ENCODE results near the gene HAUS7.

HAUS7 gene

DNA sequence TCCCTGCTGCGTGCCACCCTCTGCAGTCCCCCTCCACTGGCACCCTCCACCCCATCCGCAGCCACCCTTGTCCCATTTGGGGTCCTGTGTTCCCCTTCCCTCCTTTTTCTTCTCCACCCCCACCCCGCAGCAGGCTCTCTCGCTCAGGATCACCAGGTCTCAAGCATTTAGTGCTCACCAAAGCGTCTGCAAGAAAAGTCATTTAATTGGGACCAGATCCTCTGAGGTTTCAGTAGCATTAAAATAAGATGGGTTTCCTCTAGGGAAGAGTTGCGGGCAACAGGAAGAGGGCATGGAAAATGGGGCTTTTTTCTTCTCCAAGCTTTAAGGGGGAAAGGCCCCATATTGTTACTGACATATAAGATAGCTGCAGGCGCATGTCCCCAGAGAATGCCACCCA lies 4.9 kb upstream of the HAUS7 start:
- Histone ChIP-seq H3K18ac (ENCODE audit: low read length) (peak overlapping the region; percentile 80), H3K27ac (replicated peaks; ENCODE audit: low read length) (no peak overlapping the region)
- no CpG with 5 or more reads among the region's 7 CpGs for WGBS, 2 donors (ENCODE audit: extremely low coverage in 2 of 2, insufficient read length in 2 of 2, insufficient replicate concordance in 1 of 2)

DNA sequence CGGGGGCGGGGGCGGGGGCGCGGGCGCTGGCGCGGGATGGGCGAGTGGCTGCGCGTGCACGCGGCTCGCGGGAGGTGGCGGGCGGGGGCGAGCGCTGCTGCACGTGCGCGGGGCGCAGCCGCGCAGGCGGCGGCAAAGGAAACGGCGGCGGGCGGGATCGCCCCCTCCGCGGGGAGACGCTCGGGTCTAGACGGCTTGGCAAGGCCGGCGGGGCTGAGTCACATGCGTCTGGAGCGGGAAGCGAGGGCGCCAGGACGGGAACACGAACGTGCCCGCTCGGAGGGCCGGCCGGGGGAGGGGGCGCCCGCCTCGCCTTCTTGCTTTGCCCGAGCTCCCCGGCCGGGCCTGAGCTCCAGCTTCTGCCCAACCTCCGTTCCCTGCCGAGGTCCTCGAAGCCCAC lies 4.3 kb upstream of the HAUS7 start:
- H3K23ac ChIP-seq (ENCODE audit: low read depth, low read length, poor library complexity) = peak overlapping the region; percentile 31
- H3K27ac ChIP-seq (replicated peaks; ENCODE audit: low read length) = no peak overlapping the region
- DNase-seq (ENCODE audit: low spot score) = no peak
- H3K4ac ChIP-seq (ENCODE audit: low read length) = no peak overlapping the region
- peak overlapping the region; percentile 40 for H3K4me2 ChIP-seq (ENCODE audit: insufficient read depth, low read length, poor library complexity, severe bottlenecking)
- no peak overlapping the region for H2BK5ac ChIP-seq (ENCODE audit: low read length)
- H3K4me1 ChIP-seq (ENCODE audit: control insufficient read depth in 2 of 2, insufficient read depth in 1 of 2, low read depth in 1 of 2, low read length in 2 of 2) = peaks cover 0 to 6% of the 10 kb centered on the region in 2 donors
- peak overlapping the region; percentile 21 for H3K9ac ChIP-seq (ENCODE audit: low read depth, low read length, poor library complexity)
- peak overlapping the region; percentile 61 for H2BK120ac ChIP-seq (ENCODE audit: low read depth, low read length)
- H3K4me3 ChIP-seq (ENCODE audit: low read length in 2 of 2) = no peak overlapping the region
- H4K8ac ChIP-seq (ENCODE audit: low read depth, low read length) = no peak overlapping the region
- H2AFZ ChIP-seq (ENCODE audit: low read length) = peak overlapping the region; percentile 29
- H3K18ac ChIP-seq (ENCODE audit: low read length) = peak overlapping the region; percentile 80
- no peak overlapping the region for H2BK12ac ChIP-seq (ENCODE audit: low read length)
- no peak overlapping the region for H3K14ac ChIP-seq (ENCODE audit: low read length)
- H2BK15ac ChIP-seq (ENCODE audit: low read length) = no peak overlapping the region
- no peaks in the 10 kb centered on the region for H3K79me1 ChIP-seq (ENCODE audit: low read depth, low read length)
- peaks cover 0 to 47% (median 8%) of the 10 kb centered on the region in 3 experiments for H3K27me3 ChIP-seq (ENCODE audit: control insufficient read depth in 3 of 3, insufficient read depth in 3 of 3, low read depth in 1 of 3, low read length in 3 of 3)
- H2AK5ac ChIP-seq (ENCODE audit: low read depth, low read length) = no peak overlapping the region
- no peak overlapping the region for H4K91ac ChIP-seq (ENCODE audit: low read depth, low read length, poor library complexity)
- no peaks in the 10 kb centered on the region for H3K9me3 ChIP-seq (replicated peaks in 1 of 2; ENCODE audit: control insufficient read depth in 2 of 2, insufficient read depth in 1 of 2, low read depth in 1 of 2, low read length in 2 of 2)
- no CpG with 5 or more reads among the region's 59 CpGs for WGBS, 2 donors (ENCODE audit: extremely low coverage in 2 of 2, insufficient read length in 2 of 2, insufficient replicate concordance in 1 of 2)
- no peaks in the 10 kb centered on the region for H3K36me3 ChIP-seq (replicated peaks in 1 of 2; ENCODE audit: control insufficient read depth in 2 of 2, insufficient read depth in 2 of 2, low read length in 2 of 2)

More for the DNA sequence above, 4.9 kb upstream of the HAUS7 start:
- H2BK120ac ChIP-seq (ENCODE audit: low read depth, low read length) = peak overlapping the region; percentile 61
- H3K4me2 ChIP-seq (ENCODE audit: insufficient read depth, low read length, poor library complexity, severe bottlenecking) = peak overlapping the region; percentile 11
- H3K9me3 ChIP-seq (replicated peaks in 1 of 2; ENCODE audit: control insufficient read depth in 2 of 2, insufficient read depth in 1 of 2, low read depth in 1 of 2, low read length in 2 of 2) = no peaks in the 10 kb centered on the region
- no peak overlapping the region for H2BK12ac ChIP-seq (ENCODE audit: low read length)
- H3K79me1 ChIP-seq (ENCODE audit: low read depth, low read length) = no peaks in the 10 kb centered on the region
- peaks cover 0 to 50% (median 8%) of the 10 kb centered on the region in 3 experiments for H3K27me3 ChIP-seq (ENCODE audit: control insufficient read depth in 3 of 3, insufficient read depth in 3 of 3, low read depth in 1 of 3, low read length in 3 of 3)
- no peak overlapping the region for H2AFZ ChIP-seq (ENCODE audit: low read length)
- no peak overlapping the region for H3K9ac ChIP-seq (ENCODE audit: low read depth, low read length, poor library complexity)
- no peak for DNase-seq (ENCODE audit: low spot score)
- no peak overlapping the region for H4K91ac ChIP-seq (ENCODE audit: low read depth, low read length, poor library complexity)
- peaks cover 0 to 6% of the 10 kb centered on the region in 2 donors for H3K4me1 ChIP-seq (ENCODE audit: control insufficient read depth in 2 of 2, insufficient read depth in 1 of 2, low read depth in 1 of 2, low read length in 2 of 2)
- H4K8ac ChIP-seq (ENCODE audit: low read depth, low read length) = no peak overlapping the region
- no peak overlapping the region for H2BK5ac ChIP-seq (ENCODE audit: low read length)
- H3K23ac ChIP-seq (ENCODE audit: low read depth, low read length, poor library complexity) = no peak overlapping the region
- no peak overlapping the region for H3K4ac ChIP-seq (ENCODE audit: low read length)
- no peak overlapping the region for H2AK5ac ChIP-seq (ENCODE audit: low read depth, low read length)
- H3K14ac ChIP-seq (ENCODE audit: low read length) = no peak overlapping the region
- H3K4me3 ChIP-seq (ENCODE audit: low read length in 2 of 2) = no peak overlapping the region
- H2BK15ac ChIP-seq (ENCODE audit: low read length) = no peak overlapping the region
- H3K36me3 ChIP-seq (replicated peaks in 1 of 2; ENCODE audit: control insufficient read depth in 2 of 2, insufficient read depth in 2 of 2, low read length in 2 of 2) = no peaks in the 10 kb centered on the region

DNA sequence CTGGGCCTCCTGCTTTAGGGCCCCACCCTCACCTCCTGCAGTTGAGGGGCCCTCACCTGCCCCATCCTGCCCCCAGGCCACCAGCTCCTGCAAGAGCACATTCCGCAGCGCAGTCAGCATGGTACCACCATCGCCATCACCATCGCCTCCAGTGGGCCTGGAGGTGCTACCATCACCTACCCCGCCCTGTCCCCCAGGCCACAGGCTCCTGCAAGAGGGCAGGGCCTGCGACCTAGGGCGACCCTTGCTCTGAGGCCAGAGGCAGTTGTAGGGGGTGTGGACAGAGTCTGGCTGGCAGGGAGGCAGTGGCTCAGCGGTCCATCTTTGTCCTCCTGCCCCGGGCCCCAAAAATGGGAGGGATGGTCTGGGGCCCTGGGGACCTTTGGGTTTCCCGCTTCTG lies 3.9 kb upstream of the HAUS7 start:
- no peak overlapping the region for H3K23ac ChIP-seq (ENCODE audit: low read depth, low read length, poor library complexity)
- H3K27me3 ChIP-seq (ENCODE audit: control insufficient read depth in 3 of 3, insufficient read depth in 3 of 3, low read depth in 1 of 3, low read length in 3 of 3) = peaks cover 0 to 47% (median 8%) of the 10 kb centered on the region in 3 experiments
- no peaks in the 10 kb centered on the region for H3K79me1 ChIP-seq (ENCODE audit: low read depth, low read length)
- no peak overlapping the region for H3K14ac ChIP-seq (ENCODE audit: low read length)
- H3K4me1 ChIP-seq (ENCODE audit: control insufficient read depth in 2 of 2, insufficient read depth in 1 of 2, low read depth in 1 of 2, low read length in 2 of 2) = peaks cover 0 to 6% of the 10 kb centered on the region in 2 donors
- H3K18ac ChIP-seq (ENCODE audit: low read length) = peak overlapping the region; percentile 87
- H2BK5ac ChIP-seq (ENCODE audit: low read length) = no peak overlapping the region
- H2BK15ac ChIP-seq (ENCODE audit: low read length) = no peak overlapping the region
- no peak overlapping the region for H2BK120ac ChIP-seq (ENCODE audit: low read depth, low read length)
- no peak for DNase-seq (ENCODE audit: low spot score)
- H2BK12ac ChIP-seq (ENCODE audit: low read length) = peak overlapping the region; percentile 22
- H4K91ac ChIP-seq (ENCODE audit: low read depth, low read length, poor library complexity) = no peak overlapping the region
- H3K9me3 ChIP-seq (replicated peaks in 1 of 2; ENCODE audit: control insufficient read depth in 2 of 2, insufficient read depth in 1 of 2, low read depth in 1 of 2, low read length in 2 of 2) = no peaks in the 10 kb centered on the region
- H3K36me3 ChIP-seq (replicated peaks in 1 of 2; ENCODE audit: control insufficient read depth in 2 of 2, insufficient read depth in 2 of 2, low read length in 2 of 2) = no peaks in the 10 kb centered on the region
- H2AK5ac ChIP-seq (ENCODE audit: low read depth, low read length) = peak overlapping the region; percentile 81
- H4K8ac ChIP-seq (ENCODE audit: low read depth, low read length) = no peak overlapping the region
- H2AFZ ChIP-seq (ENCODE audit: low read length) = no peak overlapping the region
- no peak overlapping the region for H3K4me2 ChIP-seq (ENCODE audit: insufficient read depth, low read length, poor library complexity, severe bottlenecking)
- H3K9ac ChIP-seq (ENCODE audit: low read depth, low read length, poor library complexity) = no peak overlapping the region
- H3K4me3 ChIP-seq (ENCODE audit: low read length in 2 of 2) = no peak overlapping the region
- no CpG with 5 or more reads among the region's 10 CpGs for WGBS, 2 donors (ENCODE audit: extremely low coverage in 2 of 2, insufficient read length in 2 of 2, insufficient replicate concordance in 1 of 2)
- H3K4ac ChIP-seq (ENCODE audit: low read length) = no peak overlapping the region
- no peak overlapping the region for H3K27ac ChIP-seq (replicated peaks; ENCODE audit: low read length)

DNA sequence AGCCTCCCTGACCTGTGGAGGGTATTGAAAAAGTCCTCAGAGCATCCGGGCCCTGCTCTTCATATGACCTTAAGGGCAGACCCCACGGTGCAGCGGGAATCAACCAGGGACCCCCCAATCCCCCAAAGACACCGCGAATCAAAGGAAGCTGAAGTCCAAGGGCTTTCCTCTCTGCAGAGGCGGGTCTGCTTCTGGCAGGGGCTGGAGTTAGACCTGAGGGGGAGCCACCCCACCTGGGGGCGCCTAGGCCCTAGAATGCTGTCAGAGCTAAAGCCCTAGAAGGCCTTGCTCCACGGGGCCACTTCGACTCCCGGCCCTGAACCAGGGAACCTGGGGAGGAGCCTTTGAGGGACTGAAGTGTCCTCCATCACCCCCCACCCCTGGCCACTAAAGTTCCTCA lies 2.8 kb upstream of the HAUS7 start:
- no peak for DNase-seq (ENCODE audit: low spot score)
- H2AFZ ChIP-seq (ENCODE audit: low read length) = no peak overlapping the region
- H3K14ac ChIP-seq (ENCODE audit: low read length) = no peak overlapping the region
- no peak overlapping the region for H2BK12ac ChIP-seq (ENCODE audit: low read length)
- H4K91ac ChIP-seq (ENCODE audit: low read depth, low read length, poor library complexity) = no peak overlapping the region
- H2AK5ac ChIP-seq (ENCODE audit: low read depth, low read length) = no peak overlapping the region
- H2BK120ac ChIP-seq (ENCODE audit: low read depth, low read length) = no peak overlapping the region
- H3K4me1 ChIP-seq (ENCODE audit: control insufficient read depth in 2 of 2, insufficient read depth in 1 of 2, low read depth in 1 of 2, low read length in 2 of 2) = peaks cover 0 to 6% of the 10 kb centered on the region in 2 donors
- no peak overlapping the region for H3K23ac ChIP-seq (ENCODE audit: low read depth, low read length, poor library complexity)
- H3K79me1 ChIP-seq (ENCODE audit: low read depth, low read length) = no peaks in the 10 kb centered on the region
- WGBS, 2 donors (ENCODE audit: extremely low coverage in 2 of 2, insufficient read length in 2 of 2, insufficient replicate concordance in 1 of 2) = no CpG with 5 or more reads among the region's 10 CpGs
- H3K9ac ChIP-seq (ENCODE audit: low read depth, low read length, poor library complexity) = no peak overlapping the region
- no peak overlapping the region for H3K4me3 ChIP-seq (ENCODE audit: low read length in 2 of 2)
- H3K27ac ChIP-seq (replicated peaks; ENCODE audit: low read length) = no peak overlapping the region
- H2BK5ac ChIP-seq (ENCODE audit: low read length) = no peak overlapping the region
- peaks cover 2 to 4% of the 10 kb centered on the region in 2 donors for H3K36me3 ChIP-seq (replicated peaks in 1 of 2; ENCODE audit: control insufficient read depth in 2 of 2, insufficient read depth in 2 of 2, low read length in 2 of 2)
- H3K4ac ChIP-seq (ENCODE audit: low read length) = no peak overlapping the region
- H3K4me2 ChIP-seq (ENCODE audit: insufficient read depth, low read length, poor library complexity, severe bottlenecking) = no peak overlapping the region
- H4K8ac ChIP-seq (ENCODE audit: low read depth, low read length) = no peak overlapping the region
- H3K9me3 ChIP-seq (replicated peaks in 1 of 2; ENCODE audit: control insufficient read depth in 2 of 2, insufficient read depth in 1 of 2, low read depth in 1 of 2, low read length in 2 of 2) = no peaks in the 10 kb centered on the region
- H3K18ac ChIP-seq (ENCODE audit: low read length) = no peak overlapping the region
- no peak overlapping the region for H2BK15ac ChIP-seq (ENCODE audit: low read length)
- peaks cover 0 to 46% (median 8%) of the 10 kb centered on the region in 3 experiments for H3K27me3 ChIP-seq (ENCODE audit: control insufficient read depth in 3 of 3, insufficient read depth in 3 of 3, low read depth in 1 of 3, low read length in 3 of 3)

All from neuronal stem cell (in vitro differentiated cells).